ENCODE data around the gene AR.

GRCh38 chrX:67500617-67501016 is 43.2 kb upstream of the AR start:
- no peak for TF ChIP-seq TBL1XR1 (IDR thresholded peaks at IDR 0.05; ENCODE audit: low read depth, low read length)
- no peak for TF ChIP-seq EP300 (IDR thresholded peaks at IDR 0.05; ENCODE audit: borderline replicate concordance in 1 of 2, control insufficient read depth in 1 of 2, low read depth in 2 of 2, low read length in 2 of 2)
- TF ChIP-seq CHD2 (IDR thresholded peaks at IDR 0.05; ENCODE audit: borderline replicate concordance, low read depth, low read length) = no peak
- no peak for TF ChIP-seq TAF1 (IDR thresholded peaks at IDR 0.05; ENCODE audit: borderline replicate concordance, low read depth, low read length)
- no peak for TF ChIP-seq EZH2 (IDR thresholded peaks at IDR 0.05; ENCODE audit: borderline replicate concordance, control insufficient read depth, low read depth, low read length)
- TF ChIP-seq ZNF274 (IDR thresholded peaks at IDR 0.05; ENCODE audit: insufficient read depth, insufficient read length) = no peak
- no peak for TF ChIP-seq USF2 (IDR thresholded peaks at IDR 0.05; ENCODE audit: borderline replicate concordance, low read depth, low read length)

Measured in GM12878 (cell line).